Lower leg skin (tissue), 4 donors: ENCODE results near the gene KMT2E. TPM values are rescaled to one million over a fixed set of nuclear protein-coding genes. Genes with fewer than 3 reads are reported as not detected.

ENCODE experiments used
- DNase-seq, 2 donors: peaks; one replicate each; pipeline ENCODE4 v3.0.0-alpha.2; 2019; ENCODE audit warnings: low spot score in 2 of 2
- H3K4me3 ChIP-seq: fragments of 200-600 bp; sonication (generic); 2 replicates; pipeline ENCODE4 v1.5.1; 2017; ENCODE audit warnings: mild to moderate bottlenecking, low read depth; ENCODE audit not compliant: poor library complexity, severe bottlenecking
- POLR2A ChIP-seq, 2 donors: fragments of 450-650 bp; IDR thresholded peaks; one replicate each; pipeline ENCODE4 v1.6.1; 2016 to 2017; ENCODE audit warnings: antibody characterized with exemption in 2 of 2, mild to moderate bottlenecking in 1 of 2, moderate library complexity in 1 of 2
- WGBS, 2 donors: methylation state at CpG; one replicate each; pipeline ENCODE4 v1.1.5; 2018; 5-methylcytosine and 5-hydroxymethylcytosine counted together
- intact Hi-C: fragments of 100-400 bp; cut with DNase I; formaldehyde crosslinking; loops from one replicate; pipeline ENCODE4 v1.15.0; 2023; ENCODE audit warnings: low total_unique reads
- total RNA-seq, 4 donors: library from RNA; depleted of rRNA; stranded (reverse); fragments of >200 nt; gene quantifications; one replicate each; pipeline ENCODE4 v1.1.0, GENCODE V29; 2016
- TF ChIP-seq, protein P1 (sequence below), 3 donors: fragments of 450-650 bp; IDR thresholded peaks; one replicate each; pipeline ENCODE4 v1.5.1; 2016; ENCODE audit warnings: antibody characterized with exemption in 3 of 3, mild to moderate bottlenecking in 3 of 3, moderate library complexity in 2 of 3

The KMT2E gene
- total RNA-seq, 4 donors from 2014 or later: 86.4 to 130 (median 114) TPM

DNA sequence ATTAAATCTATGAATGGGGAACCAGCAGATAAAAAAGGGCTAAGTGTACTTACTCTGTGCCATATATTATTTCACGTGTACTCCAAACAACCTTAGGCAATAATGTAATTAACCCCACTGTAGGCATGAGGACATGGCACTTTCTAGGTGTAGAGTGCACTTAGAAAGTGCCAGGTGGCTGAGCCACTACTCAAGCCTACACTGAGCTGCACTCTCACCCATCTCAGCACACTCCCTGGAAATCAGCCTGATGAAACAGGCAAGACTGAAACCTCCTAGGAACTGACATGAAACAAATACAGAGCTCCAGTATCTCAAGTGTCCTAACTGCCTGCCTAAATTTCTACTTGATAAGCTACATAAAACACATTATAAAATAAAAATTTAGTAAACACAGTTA is 147.4 kb downstream of the KMT2E start:
- H3K4me3 ChIP-seq: no peak overlapping the region
- TF ChIP-seq, protein P1, sequence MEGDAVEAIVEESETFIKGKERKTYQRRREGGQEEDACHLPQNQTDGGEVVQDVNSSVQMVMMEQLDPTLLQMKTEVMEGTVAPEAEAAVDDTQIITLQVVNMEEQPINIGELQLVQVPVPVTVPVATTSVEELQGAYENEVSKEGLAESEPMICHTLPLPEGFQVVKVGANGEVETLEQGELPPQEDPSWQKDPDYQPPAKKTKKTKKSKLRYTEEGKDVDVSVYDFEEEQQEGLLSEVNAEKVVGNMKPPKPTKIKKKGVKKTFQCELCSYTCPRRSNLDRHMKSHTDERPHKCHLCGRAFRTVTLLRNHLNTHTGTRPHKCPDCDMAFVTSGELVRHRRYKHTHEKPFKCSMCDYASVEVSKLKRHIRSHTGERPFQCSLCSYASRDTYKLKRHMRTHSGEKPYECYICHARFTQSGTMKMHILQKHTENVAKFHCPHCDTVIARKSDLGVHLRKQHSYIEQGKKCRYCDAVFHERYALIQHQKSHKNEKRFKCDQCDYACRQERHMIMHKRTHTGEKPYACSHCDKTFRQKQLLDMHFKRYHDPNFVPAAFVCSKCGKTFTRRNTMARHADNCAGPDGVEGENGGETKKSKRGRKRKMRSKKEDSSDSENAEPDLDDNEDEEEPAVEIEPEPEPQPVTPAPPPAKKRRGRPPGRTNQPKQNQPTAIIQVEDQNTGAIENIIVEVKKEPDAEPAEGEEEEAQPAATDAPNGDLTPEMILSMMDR (IDR thresholded peaks at IDR 0.05): no peak
- TF ChIP-seq POLR2A (IDR thresholded peaks at IDR 0.05): no peak
- intact Hi-C loops: no loop called here
- DNase-seq: no peak
- 60 to 87% methylated on average over 1 of the region's 1 CpG for WGBS, 2 donors
